ENCODE results near the gene AFF2. TPM values are rescaled to one million over a fixed set of nuclear protein-coding genes. Genes with fewer than 3 reads are reported as not detected.

The AFF2 gene
- total RNA-seq, 6 donors from 2014 or later, result 6.1 to 17.4 (median 9.7) TPM

DNA sequence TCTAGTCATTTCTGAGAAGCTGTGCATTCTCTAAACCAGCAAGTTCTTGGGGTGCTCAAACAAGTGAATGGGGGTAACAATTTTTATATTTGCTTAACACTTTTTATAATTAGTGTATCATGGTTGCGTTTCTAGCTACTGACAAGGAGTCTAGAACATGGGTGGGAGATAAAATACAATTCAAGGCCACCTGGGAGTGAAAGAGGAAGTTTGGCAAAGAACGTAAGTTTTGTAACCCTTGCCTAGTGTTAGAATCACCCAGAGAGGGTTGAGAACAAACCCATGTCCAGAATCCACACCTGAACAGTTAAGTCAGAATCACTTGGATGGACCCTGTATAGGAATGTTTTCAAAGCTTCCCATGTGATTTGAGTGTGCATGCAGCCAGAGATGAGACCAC is 92.7 kb downstream of the AFF2 start:
- peaks cover 0 to 3% (median 0%) of the 10 kb centered on the region in 4 donors for H3K27me3 ChIP-seq
- H3K36me3 ChIP-seq, result no peaks in the 10 kb centered on the region
- H3K4me3 ChIP-seq, result no peak overlapping the region
- ATAC-seq (ENCODE audit: low FRiP score in 2 of 2), result no peak
- no peaks in the 10 kb centered on the region for H3K9me3 ChIP-seq
- H3K27ac ChIP-seq, result no peak overlapping the region
- no peak for DNase-seq
- no peaks in the 10 kb centered on the region for H3K4me1 ChIP-seq
- TF ChIP-seq POLR2A (IDR thresholded peaks at IDR 0.05) (no peak), EP300 (IDR thresholded peaks at IDR 0.05) (no peak), POLR2AphosphoS5 (IDR thresholded peaks at IDR 0.05) (no peak)
- TF ChIP-seq, protein P1, sequence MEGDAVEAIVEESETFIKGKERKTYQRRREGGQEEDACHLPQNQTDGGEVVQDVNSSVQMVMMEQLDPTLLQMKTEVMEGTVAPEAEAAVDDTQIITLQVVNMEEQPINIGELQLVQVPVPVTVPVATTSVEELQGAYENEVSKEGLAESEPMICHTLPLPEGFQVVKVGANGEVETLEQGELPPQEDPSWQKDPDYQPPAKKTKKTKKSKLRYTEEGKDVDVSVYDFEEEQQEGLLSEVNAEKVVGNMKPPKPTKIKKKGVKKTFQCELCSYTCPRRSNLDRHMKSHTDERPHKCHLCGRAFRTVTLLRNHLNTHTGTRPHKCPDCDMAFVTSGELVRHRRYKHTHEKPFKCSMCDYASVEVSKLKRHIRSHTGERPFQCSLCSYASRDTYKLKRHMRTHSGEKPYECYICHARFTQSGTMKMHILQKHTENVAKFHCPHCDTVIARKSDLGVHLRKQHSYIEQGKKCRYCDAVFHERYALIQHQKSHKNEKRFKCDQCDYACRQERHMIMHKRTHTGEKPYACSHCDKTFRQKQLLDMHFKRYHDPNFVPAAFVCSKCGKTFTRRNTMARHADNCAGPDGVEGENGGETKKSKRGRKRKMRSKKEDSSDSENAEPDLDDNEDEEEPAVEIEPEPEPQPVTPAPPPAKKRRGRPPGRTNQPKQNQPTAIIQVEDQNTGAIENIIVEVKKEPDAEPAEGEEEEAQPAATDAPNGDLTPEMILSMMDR (IDR thresholded peaks at IDR 0.05), result no peak
- 56 to 74% methylated on average over 2 of the region's 2 CpGs for whole genome bisulfite sequencing, 2 donors

DNA sequence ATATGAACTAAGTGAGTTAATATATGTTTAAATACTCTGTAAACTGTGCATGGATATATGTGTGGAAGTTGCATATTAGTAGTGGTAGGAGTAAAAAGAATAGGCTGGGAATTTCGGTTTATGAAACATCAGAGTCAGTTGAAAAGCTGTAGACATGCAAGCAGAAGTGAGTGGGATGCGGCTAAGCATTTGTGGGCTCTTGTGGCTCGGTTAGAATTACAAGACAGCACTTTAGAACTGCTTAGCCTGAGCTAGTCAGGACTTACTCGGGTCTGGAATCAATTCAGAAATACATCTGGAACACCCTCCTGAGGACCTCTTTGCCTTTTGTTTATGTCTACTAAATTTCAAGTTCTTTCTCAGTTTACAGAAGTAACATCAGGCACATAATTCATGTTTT is 93.6 kb downstream of the AFF2 start:
- 46 to 57% methylated on average over 4 of the region's 4 CpGs for WGBS, 2 donors
- H3K9me3 ChIP-seq, result no peaks in the 10 kb centered on the region
- no peak for ATAC-seq (ENCODE audit: low FRiP score in 2 of 2)
- H3K4me3 ChIP-seq, result no peak overlapping the region
- no peak overlapping the region for H3K27ac ChIP-seq
- H3K4me1 ChIP-seq, result no peaks in the 10 kb centered on the region
- H3K36me3 ChIP-seq, result no peaks in the 10 kb centered on the region
- TF ChIP-seq EP300 (IDR thresholded peaks at IDR 0.05) (no peak), POLR2A (IDR thresholded peaks at IDR 0.05) (no peak), POLR2AphosphoS5 (IDR thresholded peaks at IDR 0.05) (no peak)
- TF ChIP-seq, protein P1 (IDR thresholded peaks at IDR 0.05), result no peak
- no peak for DNase-seq
- no peaks in the 10 kb centered on the region for H3K27me3 ChIP-seq

DNA sequence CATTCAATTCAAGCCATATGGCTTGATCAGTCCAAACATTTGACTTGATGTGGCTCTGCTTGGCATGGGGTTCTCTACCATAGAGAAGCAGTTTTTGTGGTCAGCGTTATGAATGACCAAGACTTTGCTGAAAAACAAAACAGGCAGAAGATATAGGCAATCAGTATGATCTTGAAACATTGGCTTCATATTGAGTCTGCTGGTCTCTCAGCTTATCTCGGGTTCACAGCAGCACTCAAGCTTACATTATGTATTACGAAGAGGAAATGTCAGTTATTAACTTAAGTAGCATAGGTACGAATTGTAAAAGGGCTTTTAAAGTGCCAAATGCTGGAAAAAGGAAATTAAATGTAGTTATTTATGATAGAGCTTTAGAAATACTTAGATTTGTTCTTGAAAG is 99.0 kb downstream of the AFF2 start:
- Histone ChIP-seq H3K4me1 (no peaks in the 10 kb centered on the region), H3K27ac (no peak overlapping the region), H3K27me3 (no peaks in the 10 kb centered on the region), H3K4me3 (no peak overlapping the region), H3K36me3 (no peaks in the 10 kb centered on the region), H3K9me3 (no peaks in the 10 kb centered on the region)
- DNase-seq (no peak), ATAC-seq (ENCODE audit: low FRiP score in 2 of 2) (no peak)
- WGBS, 2 donors, result 34 to 51% methylated on average over 4 of the region's 4 CpGs
- TF ChIP-seq POLR2A (IDR thresholded peaks at IDR 0.05), result no peak
- no peak for TF ChIP-seq EP300 (IDR thresholded peaks at IDR 0.05)
- TF ChIP-seq, protein P1 (IDR thresholded peaks at IDR 0.05), result no peak
- no peak for TF ChIP-seq POLR2AphosphoS5 (IDR thresholded peaks at IDR 0.05)

DNA sequence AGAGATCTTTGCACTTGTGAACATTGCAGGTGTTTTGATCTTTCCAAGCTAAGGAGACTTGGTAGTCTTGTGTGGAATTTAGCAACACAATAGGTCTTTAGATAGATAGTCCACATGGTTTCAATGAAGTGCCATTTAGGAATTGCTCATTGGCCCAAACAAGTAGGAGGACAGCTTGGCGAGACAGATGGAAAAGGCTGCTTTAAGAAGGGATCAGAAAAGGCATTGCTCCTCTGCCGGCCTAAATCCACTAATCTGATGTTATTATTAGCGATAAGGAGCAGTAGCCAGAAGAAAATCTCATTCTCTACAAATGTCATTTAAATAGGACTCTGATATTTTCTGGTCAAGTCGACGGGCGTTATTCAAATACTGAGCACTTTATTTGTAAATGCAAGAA is 99.7 kb downstream of the AFF2 start:
- TF ChIP-seq EP300 (IDR thresholded peaks at IDR 0.05) (no peak), POLR2A (IDR thresholded peaks at IDR 0.05) (no peak), POLR2AphosphoS5 (IDR thresholded peaks at IDR 0.05) (no peak)
- TF ChIP-seq, protein P1 (IDR thresholded peaks at IDR 0.05), result no peak
- H3K36me3 ChIP-seq, result no peaks in the 10 kb centered on the region
- no peak overlapping the region for H3K4me3 ChIP-seq
- no peaks in the 10 kb centered on the region for H3K9me3 ChIP-seq
- DNase-seq (no peak), ATAC-seq (ENCODE audit: low FRiP score in 2 of 2) (no peak)
- H3K4me1 ChIP-seq, result no peaks in the 10 kb centered on the region
- no peaks in the 10 kb centered on the region for H3K27me3 ChIP-seq
- WGBS, 2 donors, result 71 to 84% methylated on average over 6 of the region's 6 CpGs
- no peak overlapping the region for H3K27ac ChIP-seq

DNA sequence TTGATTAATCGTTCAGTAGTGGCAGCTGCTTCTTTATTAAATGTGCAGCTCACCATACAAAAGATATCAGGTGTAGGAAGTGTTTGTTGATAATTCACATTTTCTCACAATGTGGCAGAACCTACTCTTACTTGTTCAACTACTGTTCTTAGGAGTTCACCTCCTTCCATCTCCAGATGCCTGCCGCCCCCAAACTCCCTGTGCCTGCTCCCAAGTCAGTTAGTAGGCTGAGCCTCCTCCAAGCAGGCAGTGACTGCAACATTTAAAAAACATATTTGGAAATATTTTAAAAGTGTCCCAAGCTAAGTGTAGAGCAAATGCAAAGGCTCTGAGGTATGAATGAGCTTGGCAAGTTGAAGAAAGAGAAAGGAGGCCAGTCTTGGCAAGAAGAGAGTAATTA is 100.2 kb downstream of the AFF2 start:
- H3K27ac ChIP-seq, result no peak overlapping the region
- no peak overlapping the region for H3K4me3 ChIP-seq
- H3K4me1 ChIP-seq, result no peaks in the 10 kb centered on the region
- WGBS, 2 donors, result 77% methylated on average over 2 of the region's 2 CpGs
- DNase-seq (no peak), ATAC-seq (ENCODE audit: low FRiP score in 2 of 2) (no peak)
- TF ChIP-seq POLR2A (IDR thresholded peaks at IDR 0.05), result no peak
- no peaks in the 10 kb centered on the region for H3K9me3 ChIP-seq
- H3K36me3 ChIP-seq, result no peaks in the 10 kb centered on the region
- H3K27me3 ChIP-seq, result no peaks in the 10 kb centered on the region

Measured in upper lobe of left lung (tissue), 6 donors.